Measurements from ENCODE around the gene CORO2B.

Gene CORO2B

GRCh38 chr15:68578980-68579935, at the start of gene CORO2B:
Gene CORO2B (plus strand): TSS chr15:68578993. CDS start chr15:68579263, 270 bp downstream.
- peak; percentile 68 for DNase-seq (ENCODE audit: low spot score)

- no peak for DNase-seq (ENCODE audit: low spot score)
Observed at GRCh38 chr15:68531387-68532179, 47.2 kb upstream of the CORO2B start.

- DNase-seq (ENCODE audit: low spot score), result peak; percentile 41
Observed at GRCh38 chr15:68536331-68537095, 42.3 kb upstream of the CORO2B start.

GRCh38 chr15:68537097-68537496, 41.7 kb upstream of the CORO2B start:
- no peak for DNase-seq (ENCODE audit: low spot score)

- no peak for DNase-seq (ENCODE audit: low spot score)
Observed at GRCh38 chr15:68537506-68537905, 41.3 kb upstream of the CORO2B start.

GRCh38 chr15:68538311-68538710, 40.5 kb upstream of the CORO2B start:
- no peak for DNase-seq (ENCODE audit: low spot score)

- DNase-seq (ENCODE audit: low spot score), result no peak
Observed at GRCh38 chr15:68541743-68542142, 37.0 kb upstream of the CORO2B start.

GRCh38 chr15:68542348-68542747, 36.4 kb upstream of the CORO2B start:
- DNase-seq (ENCODE audit: low spot score), result no peak

GRCh38 chr15:68542771-68543164, 36.0 kb upstream of the CORO2B start:
- no peak for DNase-seq (ENCODE audit: low spot score)

- peak; percentile 68 for DNase-seq (ENCODE audit: low spot score)
Observed at GRCh38 chr15:68543165-68544008, 35.4 kb upstream of the CORO2B start.

GRCh38 chr15:68546318-68546717, 32.5 kb upstream of the CORO2B start:
- no peak for DNase-seq (ENCODE audit: low spot score)

- no peak for DNase-seq (ENCODE audit: low spot score)
Observed at GRCh38 chr15:68548364-68548763, 30.4 kb upstream of the CORO2B start.

- no peak for DNase-seq (ENCODE audit: low spot score)
Observed at GRCh38 chr15:68550004-68550403, 28.8 kb upstream of the CORO2B start.

GRCh38 chr15:68550498-68551295, 28.1 kb upstream of the CORO2B start:
- peak; percentile 64 for DNase-seq (ENCODE audit: low spot score)

- no peak for DNase-seq (ENCODE audit: low spot score)
Observed at GRCh38 chr15:68551296-68551635, 27.5 kb upstream of the CORO2B start.

- no peak for DNase-seq (ENCODE audit: low spot score)
Observed at GRCh38 chr15:68552344-68552743, 26.4 kb upstream of the CORO2B start.

- peak; percentile 84 for DNase-seq (ENCODE audit: low spot score)
Observed at GRCh38 chr15:68552773-68553172, 26.0 kb upstream of the CORO2B start.

- no peak for DNase-seq (ENCODE audit: low spot score)
Observed at GRCh38 chr15:68553314-68553993, 25.3 kb upstream of the CORO2B start.

- peak; percentile 74 for DNase-seq (ENCODE audit: low spot score)
Observed at GRCh38 chr15:68553994-68554720, 24.6 kb upstream of the CORO2B start.

All from kidney tubule cell (primary cell).